Gastroesophageal sphincter (tissue), 4 donors: ENCODE results near the gene SCEL. TPM values are rescaled to one million over a fixed set of nuclear protein-coding genes. Genes with fewer than 3 reads are reported as not detected.

Experiments
- ATAC-seq: fragments of 150-250 bp; one replicate; pipeline ENCODE4 v1.9.1; 2016; ENCODE audit warnings: mild to moderate bottlenecking, moderate library complexity
- H3K27ac ChIP-seq, 4 donors: fragments of 200-600 bp; sonication (generic) in 3 of 4; 1 replicate in 3 of 4; 2 replicates in 1 of 4; pipeline ENCODE4 v1.5.1; 2016 to 2019
- H3K27me3 ChIP-seq: fragments of 200-600 bp; sonication (generic); one replicate; pipeline ENCODE4 v1.5.1; 2019
- H3K36me3 ChIP-seq, 2 donors: fragments of 200-600 bp; sonication (generic); one replicate each; pipeline ENCODE4 v1.5.1; 2019; ENCODE audit warnings: control low read depth in 1 of 2
- H3K4me1 ChIP-seq, 3 donors: fragments of 200-600 bp; sonication (generic); 1 replicate in 2 of 3; 2 replicates in 1 of 3; pipeline ENCODE4 v1.5.1; 2016 to 2019; ENCODE audit warnings: control low read depth in 2 of 3
- H3K4me3 ChIP-seq, 2 donors: fragments of 200-600 bp; sonication (generic); one replicate each; pipeline ENCODE4 v1.5.1; 2019; ENCODE audit warnings: mild to moderate bottlenecking in 1 of 2, moderate library complexity in 1 of 2
- H3K9me3 ChIP-seq, 3 donors: fragments of 200-600 bp; sonication (generic); one replicate each; pipeline ENCODE4 v1.5.1; 2017 to 2019; ENCODE audit warnings: control low read depth in 2 of 3
- EP300 ChIP-seq: sonication (generic); formaldehyde crosslinking; IDR thresholded peaks from one replicate; pipeline ENCODE4 v1.6.1; 2017; ENCODE audit warnings: antibody characterized with exemption, mild to moderate bottlenecking
- POLR2A ChIP-seq, 2 donors: fragments of 450-650 bp; IDR thresholded peaks; one replicate each; pipeline ENCODE4 v1.6.1; 2017; ENCODE audit warnings: antibody characterized with exemption in 2 of 2, mild to moderate bottlenecking in 2 of 2, moderate library complexity in 1 of 2
- POLR2AphosphoS5 ChIP-seq: sonication (generic); formaldehyde crosslinking; IDR thresholded peaks from one replicate; pipeline ENCODE4 v1.6.1; 2017; ENCODE audit warnings: antibody characterized with exemption
- WGBS, 2 donors: methylation state at CpG; one replicate each; pipeline ENCODE4 v1.1.5; 2018; ENCODE audit warnings: low coverage in 1 of 2; 5-methylcytosine and 5-hydroxymethylcytosine counted together
- total RNA-seq, 4 donors: library from RNA; depleted of rRNA; stranded (reverse); fragments of >200 nt; gene quantifications; one replicate each; pipeline ENCODE4 v1.1.0, GENCODE V29; 2016
- TF ChIP-seq, protein P1 (sequence below), 4 experiments: fragments of 200-600 bp in 2 of 4; fragments of 450-650 bp in 2 of 4; sonication (generic) in 1 of 4; IDR thresholded peaks; one replicate each; pipeline ENCODE4 v1.5.1; 2017 to 2019; ENCODE audit warnings: antibody characterized with exemption in 4 of 4, mild to moderate bottlenecking in 2 of 4, moderate library complexity in 2 of 4

Gene SCEL
- total RNA-seq, 4 donors from 2014 or later: 0.54 to 14.6 (median 1.0) TPM

DNA sequence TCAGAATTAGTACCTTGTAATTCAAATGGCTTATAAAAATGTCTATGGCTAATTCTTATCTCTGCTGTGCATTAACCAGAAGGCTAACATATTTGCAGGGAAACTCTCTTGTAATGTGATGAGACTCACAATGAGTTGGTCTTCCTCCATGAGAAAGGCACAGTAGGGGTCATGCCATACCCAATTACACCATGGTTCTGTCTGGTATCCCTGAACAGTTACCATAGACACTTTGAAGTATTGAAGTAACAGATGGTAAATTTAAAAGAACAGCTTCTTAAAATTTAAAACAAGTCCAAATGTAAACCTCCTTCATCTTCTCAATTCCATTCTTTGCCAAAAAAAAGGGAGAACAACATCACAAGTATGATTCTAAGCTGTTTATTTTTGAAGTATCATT, 139.3 kb downstream of the SCEL start:
- Histone ChIP-seq H3K9me3 (no peaks in the 10 kb centered on the region), H3K36me3 (no peaks in the 10 kb centered on the region), H3K27me3 (peaks cover 22% of the 10 kb centered on the region), H3K27ac (no peak overlapping the region), H3K4me3 (no peak overlapping the region), H3K4me1 (no peaks in the 10 kb centered on the region)
- TF ChIP-seq, protein P1, sequence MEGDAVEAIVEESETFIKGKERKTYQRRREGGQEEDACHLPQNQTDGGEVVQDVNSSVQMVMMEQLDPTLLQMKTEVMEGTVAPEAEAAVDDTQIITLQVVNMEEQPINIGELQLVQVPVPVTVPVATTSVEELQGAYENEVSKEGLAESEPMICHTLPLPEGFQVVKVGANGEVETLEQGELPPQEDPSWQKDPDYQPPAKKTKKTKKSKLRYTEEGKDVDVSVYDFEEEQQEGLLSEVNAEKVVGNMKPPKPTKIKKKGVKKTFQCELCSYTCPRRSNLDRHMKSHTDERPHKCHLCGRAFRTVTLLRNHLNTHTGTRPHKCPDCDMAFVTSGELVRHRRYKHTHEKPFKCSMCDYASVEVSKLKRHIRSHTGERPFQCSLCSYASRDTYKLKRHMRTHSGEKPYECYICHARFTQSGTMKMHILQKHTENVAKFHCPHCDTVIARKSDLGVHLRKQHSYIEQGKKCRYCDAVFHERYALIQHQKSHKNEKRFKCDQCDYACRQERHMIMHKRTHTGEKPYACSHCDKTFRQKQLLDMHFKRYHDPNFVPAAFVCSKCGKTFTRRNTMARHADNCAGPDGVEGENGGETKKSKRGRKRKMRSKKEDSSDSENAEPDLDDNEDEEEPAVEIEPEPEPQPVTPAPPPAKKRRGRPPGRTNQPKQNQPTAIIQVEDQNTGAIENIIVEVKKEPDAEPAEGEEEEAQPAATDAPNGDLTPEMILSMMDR (IDR thresholded peaks at IDR 0.05): no peak
- TF ChIP-seq POLR2A (IDR thresholded peaks at IDR 0.05) (no peak), POLR2AphosphoS5 (no peak), EP300 (no peak)
- ATAC-seq: no peak

DNA sequence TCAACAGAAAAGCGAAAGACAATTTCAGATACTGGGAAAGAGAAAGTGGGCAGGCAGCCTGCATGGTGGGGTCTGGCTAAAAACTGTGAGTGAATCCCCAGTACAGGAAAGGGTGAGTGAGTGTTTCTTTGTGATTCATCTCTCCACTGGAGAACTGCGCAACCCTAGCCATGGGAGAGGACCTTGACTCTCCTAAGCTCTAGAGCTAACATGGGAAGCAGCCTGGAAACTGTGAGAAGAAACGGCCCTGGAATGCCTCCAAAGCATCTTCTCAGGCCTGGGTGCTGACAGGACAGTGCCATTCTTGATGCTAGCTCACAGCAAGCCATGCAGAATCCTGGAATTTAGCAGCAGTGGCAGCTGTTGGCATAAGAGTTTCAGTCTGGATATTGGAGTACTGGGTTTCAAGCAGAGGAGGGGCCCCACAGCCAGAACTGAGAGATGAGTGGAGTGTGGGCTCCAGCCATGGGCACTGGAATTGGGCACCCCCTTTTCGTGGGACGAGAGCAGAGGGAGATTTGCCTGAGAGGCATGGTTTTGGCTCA, 143.3 kb downstream of the SCEL start:
- Histone ChIP-seq H3K27me3 (peaks cover 22% of the 10 kb centered on the region), H3K9me3 (no peaks in the 10 kb centered on the region), H3K4me3 (no peak overlapping the region), H3K36me3 (no peaks in the 10 kb centered on the region), H3K4me1 (no peaks in the 10 kb centered on the region), H3K27ac (no peak overlapping the region)
- no peak for ATAC-seq
- no peak for TF ChIP-seq EP300
- no peak for TF ChIP-seq POLR2AphosphoS5
- TF ChIP-seq, protein P1 (IDR thresholded peaks at IDR 0.05): no peak
- no peak for TF ChIP-seq POLR2A (IDR thresholded peaks at IDR 0.05)
- 44 to 50% methylated on average over 2 to 5 of the region's 5 CpGs for WGBS, 2 donors

DNA sequence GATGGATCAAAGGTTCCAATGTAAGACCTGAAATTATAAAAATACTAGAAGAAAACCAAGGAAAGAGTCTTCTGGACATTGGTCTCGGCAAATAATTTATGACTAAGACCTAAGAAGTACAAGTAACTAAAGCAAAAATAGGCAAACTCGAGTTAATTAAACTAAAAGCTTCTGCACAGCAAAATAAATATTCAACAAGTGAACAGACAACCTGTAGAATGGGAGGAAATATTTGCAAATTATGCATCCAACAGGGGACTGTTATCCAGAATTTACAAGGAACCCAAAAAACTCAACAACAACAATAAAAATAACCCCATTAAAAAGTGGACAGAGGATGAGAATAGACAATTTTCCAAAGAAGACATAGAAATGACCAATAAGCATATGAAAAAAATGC, 152.3 kb downstream of the SCEL start:
- Histone ChIP-seq H3K4me3 (no peak overlapping the region), H3K4me1 (no peaks in the 10 kb centered on the region), H3K27ac (no peak overlapping the region), H3K36me3 (no peaks in the 10 kb centered on the region), H3K9me3 (no peaks in the 10 kb centered on the region), H3K27me3 (no peaks in the 10 kb centered on the region)
- 79 to 80% methylated on average over 2 of the region's 2 CpGs for WGBS, 2 donors
- ATAC-seq: no peak
- no peak for TF ChIP-seq EP300
- TF ChIP-seq, protein P1 (IDR thresholded peaks at IDR 0.05): no peak
- TF ChIP-seq POLR2AphosphoS5: no peak
- TF ChIP-seq POLR2A (IDR thresholded peaks at IDR 0.05): no peak

DNA sequence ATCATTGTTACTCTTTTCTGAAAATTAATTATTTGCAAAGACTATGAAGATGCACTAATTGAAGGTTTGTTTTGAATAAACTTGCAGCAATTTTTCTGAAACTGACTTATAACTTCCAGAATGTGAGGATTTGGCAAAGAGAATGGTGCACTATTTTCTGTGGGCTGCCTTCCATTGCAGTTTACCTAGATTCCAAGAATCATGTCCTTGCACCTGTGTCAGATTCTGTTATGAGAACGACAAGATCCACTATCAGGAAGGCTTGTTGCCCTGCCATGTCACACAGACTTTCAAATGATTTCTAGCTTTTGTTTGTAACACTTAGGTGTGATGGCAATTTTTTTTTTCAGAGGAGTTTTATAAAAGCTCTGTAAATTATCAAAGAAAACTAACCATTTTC, 156.4 kb downstream of the SCEL start:
- no peak for ATAC-seq

More for the DNA sequence above, 156.4 kb downstream of the SCEL start:
- peaks cover 0 to 14% (median 0%) of the 10 kb centered on the region in 3 donors for H3K4me1 ChIP-seq
- no peaks in the 10 kb centered on the region for H3K36me3 ChIP-seq
- WGBS, 2 donors: 36 to 67% methylated on average over 1 of the region's 1 CpG
- no peaks in the 10 kb centered on the region for H3K9me3 ChIP-seq
- TF ChIP-seq POLR2A (IDR thresholded peaks at IDR 0.05): no peak
- no peak for TF ChIP-seq EP300
- TF ChIP-seq, protein P1 (IDR thresholded peaks at IDR 0.05): no peak
- TF ChIP-seq POLR2AphosphoS5: no peak
- no peak overlapping the region for H3K4me3 ChIP-seq
- H3K27ac ChIP-seq: no peak overlapping the region
- H3K27me3 ChIP-seq: no peaks in the 10 kb centered on the region
